ENCODE results near the gene DCAF7.

Gene DCAF7

GRCh38 chr17:63588797-63589196, 38.5 kb downstream of the DCAF7 start:
- no peak for DNase-seq (ENCODE audit: low read depth in 2 of 2)

DNA sequence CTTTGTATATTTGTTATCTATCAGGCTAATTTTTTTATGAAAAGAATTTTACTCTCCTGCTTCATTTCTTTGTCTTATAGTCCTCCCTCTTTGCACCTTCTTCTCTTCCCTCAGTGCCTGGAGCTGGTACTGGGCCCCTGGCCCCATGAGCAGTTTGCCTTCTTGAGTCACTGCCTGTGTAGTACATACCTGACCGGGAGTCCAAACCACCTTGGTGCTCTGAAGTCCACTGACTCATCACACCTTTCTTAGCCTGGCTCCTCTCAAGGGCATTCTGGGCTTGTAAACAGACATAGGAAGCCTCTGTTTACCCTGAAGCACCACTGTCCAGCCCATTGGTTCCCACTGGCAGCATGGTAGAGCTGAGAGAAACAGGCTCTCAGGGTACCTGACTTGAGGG, 39.4 kb downstream of the DCAF7 start:
- DNase-seq (ENCODE audit: low read depth in 2 of 2), result no peak

- DNase-seq (ENCODE audit: low read depth in 2 of 2), result no peak
Observed at GRCh38 chr17:63592797-63593196, 42.5 kb downstream of the DCAF7 start.

DNA sequence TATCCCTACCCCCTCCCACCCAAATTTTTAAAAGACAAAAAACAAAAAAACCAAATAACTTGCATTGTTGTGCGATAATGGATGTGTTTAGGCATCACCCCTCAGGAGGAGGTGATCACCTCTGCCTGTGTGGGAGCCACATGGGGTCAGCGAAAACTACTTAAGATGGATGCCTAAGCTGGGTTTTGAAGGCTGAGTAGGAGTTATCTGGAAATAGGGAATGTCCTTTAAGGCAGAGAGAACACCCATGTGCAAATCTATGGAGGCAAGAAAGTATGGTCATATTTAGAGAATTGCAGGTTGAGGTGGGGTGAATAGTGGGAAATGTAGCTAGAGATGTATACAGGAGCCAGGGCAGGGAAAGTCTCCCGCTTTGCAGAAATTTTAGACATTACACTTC, 44.9 kb downstream of the DCAF7 start:
- DNase-seq (ENCODE audit: low read depth in 2 of 2), result no peak

DNA sequence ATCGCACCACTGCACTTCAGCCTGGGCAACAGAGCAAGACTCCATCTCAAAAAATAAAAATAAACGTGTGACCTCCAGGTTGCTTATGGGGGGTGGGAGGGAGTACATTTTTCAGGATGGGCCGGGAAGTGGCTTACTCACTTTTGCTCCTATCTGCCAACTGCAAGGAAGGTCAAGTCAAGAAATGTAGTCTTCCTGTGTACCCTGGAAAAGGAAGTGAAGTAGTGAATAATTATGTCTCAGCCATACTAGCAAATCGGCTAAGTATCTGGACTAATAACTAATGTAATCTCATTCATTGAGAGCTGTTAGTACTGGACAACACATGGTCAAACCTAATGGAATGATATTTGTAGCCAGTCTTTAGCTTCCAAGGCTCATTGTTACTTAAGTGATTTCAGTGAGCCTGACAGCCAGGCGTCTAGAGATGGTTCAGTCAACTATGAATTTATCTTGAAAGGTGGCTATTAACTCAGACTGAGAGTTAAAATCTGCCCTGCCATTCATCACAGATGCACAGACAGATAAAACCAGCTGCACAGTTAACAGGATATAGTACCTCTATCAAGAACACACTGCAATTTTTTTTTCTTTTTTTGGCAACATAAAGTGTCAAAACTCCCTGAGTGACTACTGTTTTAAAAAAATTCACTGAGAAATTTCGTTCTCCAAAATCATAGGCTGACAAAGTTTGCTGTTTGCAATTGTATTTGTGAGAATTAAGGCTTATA, 46.7 kb downstream of the DCAF7 start:
- no peak for DNase-seq (ENCODE audit: low read depth in 2 of 2)

DNA sequence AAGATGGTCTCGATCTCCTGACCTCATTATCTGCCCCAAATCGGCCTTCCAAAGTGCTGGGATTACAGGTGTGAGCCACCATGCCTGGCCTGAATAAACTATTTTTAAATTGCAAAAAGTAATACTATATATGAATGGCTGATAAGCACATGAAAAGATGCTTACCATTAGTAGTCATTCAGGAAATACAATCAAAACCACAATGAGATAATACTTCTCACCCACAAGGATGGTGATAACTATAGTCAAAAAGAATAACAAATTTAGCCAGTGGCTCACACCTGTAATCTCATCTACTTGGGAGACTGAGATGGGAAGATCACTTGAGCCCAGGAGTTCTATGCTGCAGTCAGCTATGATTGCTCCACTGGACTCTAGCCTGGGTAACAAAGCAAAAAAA, 48.0 kb downstream of the DCAF7 start:
- no peak for DNase-seq (ENCODE audit: low read depth in 2 of 2)

- DNase-seq (ENCODE audit: low read depth in 2 of 2), result peak; percentile 64 to 78
Observed at GRCh38 chr17:63600569-63601438, 50.5 kb downstream of the DCAF7 start, which contains the start of gene TACO1. Gene TACO1, plus strand, starts transcription at chr17:63600895. Its CDS starts 189 bp downstream, at chr17:63601084.

DNA sequence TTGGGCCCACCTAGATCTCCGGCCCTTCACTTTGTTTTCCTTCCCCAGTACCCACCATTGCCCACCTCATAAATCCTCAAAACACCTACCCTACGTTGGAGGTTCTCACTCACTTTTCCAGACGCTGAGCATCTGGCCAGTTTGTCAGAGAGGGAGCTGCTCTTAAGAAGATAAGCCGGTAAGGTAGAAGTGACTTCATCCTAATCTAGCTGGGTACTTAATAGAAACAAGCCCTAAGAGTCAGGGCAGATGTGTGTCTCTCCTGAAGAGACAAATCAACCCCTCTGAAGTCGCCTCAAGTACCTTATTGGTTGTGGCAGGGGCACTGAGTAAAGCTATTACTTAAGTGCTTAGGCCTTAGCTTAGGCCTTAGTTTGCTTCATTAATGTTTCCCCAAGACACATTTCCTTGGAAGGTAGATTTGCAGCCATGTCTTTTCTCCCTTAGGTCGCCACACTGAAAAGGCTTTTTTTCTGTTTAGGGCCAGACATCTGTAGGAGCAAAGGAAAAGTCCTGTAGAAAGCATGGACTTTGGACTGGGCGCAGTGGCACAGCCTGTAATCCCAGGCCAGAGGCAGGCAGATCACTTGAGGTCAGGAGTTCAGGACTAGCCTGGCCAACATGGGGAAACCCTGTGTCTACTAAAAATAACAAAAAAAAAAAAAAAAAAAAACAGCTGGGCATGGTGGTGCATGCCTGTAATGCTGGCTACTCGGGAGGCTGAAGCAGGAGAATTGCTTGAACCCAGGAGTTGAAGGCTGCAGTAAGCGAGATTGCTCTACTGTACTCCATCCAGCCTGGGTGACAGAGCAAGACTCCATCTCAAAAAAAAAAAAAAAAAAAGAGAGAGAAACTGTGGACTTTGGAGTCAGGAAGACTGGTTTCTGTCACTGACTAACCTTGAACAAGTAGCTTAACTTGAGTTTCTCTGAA, 51.4 kb downstream of the DCAF7 start:
- no peak for DNase-seq (ENCODE audit: low read depth in 2 of 2)

GRCh38 chr17:63609816-63610573, 59.7 kb downstream of the DCAF7 start:
- no peak for DNase-seq (ENCODE audit: low read depth in 2 of 2)

GRCh38 chr17:63610854-63611253, 60.6 kb downstream of the DCAF7 start:
- no peak for DNase-seq (ENCODE audit: low read depth in 2 of 2)

DNA sequence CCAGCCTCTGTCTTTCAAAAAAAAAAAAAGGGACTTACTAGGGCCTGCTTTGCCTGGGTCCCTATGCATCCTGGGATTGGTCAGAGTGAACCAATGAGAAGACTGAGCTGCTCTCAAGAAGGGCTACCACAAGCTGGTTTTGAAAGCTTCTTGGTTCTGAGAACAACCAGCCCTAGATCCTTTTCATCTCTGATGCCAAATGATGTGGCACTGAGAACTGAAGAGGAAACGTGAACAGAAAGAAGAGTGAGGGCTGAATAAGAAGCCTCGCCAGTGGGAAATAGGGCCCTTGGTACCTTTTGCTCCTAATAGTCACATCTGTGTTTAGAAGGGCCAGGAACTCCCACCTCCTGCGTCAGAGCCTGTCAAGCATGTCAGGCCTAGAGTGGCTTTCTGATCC, 61.1 kb downstream of the DCAF7 start:
- no peak for DNase-seq (ENCODE audit: low read depth in 2 of 2)

DNA sequence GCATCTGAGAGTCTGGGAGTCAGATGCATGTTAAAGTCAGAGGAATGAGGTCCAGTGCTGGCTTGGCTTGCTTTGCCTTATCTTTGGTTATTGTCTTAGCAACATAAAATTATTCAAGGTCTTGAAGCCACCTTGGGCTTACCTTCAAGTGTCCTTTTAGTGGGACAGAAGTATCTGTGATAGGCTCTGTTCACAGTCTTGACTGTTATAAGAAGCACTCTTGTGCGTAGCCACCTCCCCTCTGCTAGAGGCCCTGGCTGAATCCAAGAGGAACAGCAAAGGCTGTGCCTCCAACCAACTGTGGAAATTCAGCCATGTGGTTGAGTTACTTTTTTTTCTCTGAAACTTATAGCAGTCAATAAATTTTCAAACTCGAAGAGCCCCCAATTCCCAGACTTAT, 63.4 kb downstream of the DCAF7 start:
- DNase-seq (ENCODE audit: low read depth in 2 of 2), result no peak

GRCh38 chr17:63621229-63621683, 71.0 kb downstream of the DCAF7 start:
- DNase-seq (ENCODE audit: low read depth in 2 of 2), result no peak

GRCh38 chr17:63621684-63622573, 71.7 kb downstream of the DCAF7 start, which contains the start of gene MAP3K3:
Gene MAP3K3, plus strand, starts transcription at chr17:63622417. Its CDS starts 343 bp downstream, at chr17:63622760.
- DNase-seq (ENCODE audit: low read depth in 2 of 2), result peak; percentile 94 to 96

- peak; percentile 17 to 47 for DNase-seq (ENCODE audit: low read depth in 2 of 2)
Observed at GRCh38 chr17:63622574-63623390, 72.5 kb downstream of the DCAF7 start.

DNA sequence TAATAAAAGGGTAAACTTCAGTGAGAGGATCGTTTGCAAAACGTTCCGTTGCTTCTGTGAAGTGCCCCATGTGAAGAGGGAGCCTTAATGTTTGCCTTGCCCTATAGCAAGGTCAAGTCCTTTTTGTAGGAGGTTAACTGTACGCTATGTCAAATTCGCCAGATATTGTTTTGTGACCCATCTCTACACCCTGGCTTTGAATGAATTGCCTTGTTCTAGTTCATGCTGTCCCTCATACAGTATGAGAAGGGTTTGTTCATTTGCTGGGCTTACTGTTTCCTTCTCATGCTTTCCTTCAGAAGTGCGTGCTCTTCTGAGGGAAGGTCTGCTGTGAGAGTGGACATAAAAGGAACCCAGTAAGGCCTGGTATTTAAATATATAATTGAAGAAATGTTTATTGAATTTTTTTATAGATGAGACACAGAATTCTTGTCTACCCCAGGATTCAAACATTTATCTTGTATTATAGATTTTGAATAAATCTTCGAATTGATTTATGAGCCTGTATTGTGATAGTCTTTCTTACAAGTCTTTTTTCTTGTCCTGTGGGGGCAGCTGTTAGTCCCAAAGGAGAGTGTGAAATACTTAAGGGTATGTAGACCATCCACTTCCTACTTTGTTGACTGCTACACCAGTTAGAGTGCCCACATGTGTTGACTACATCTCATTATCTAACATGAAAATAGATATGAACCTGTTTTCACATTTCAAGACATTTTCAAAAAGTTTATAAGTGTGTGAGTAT, 73.7 kb downstream of the DCAF7 start:
- DNase-seq (ENCODE audit: low read depth in 2 of 2), result no peak

DNA sequence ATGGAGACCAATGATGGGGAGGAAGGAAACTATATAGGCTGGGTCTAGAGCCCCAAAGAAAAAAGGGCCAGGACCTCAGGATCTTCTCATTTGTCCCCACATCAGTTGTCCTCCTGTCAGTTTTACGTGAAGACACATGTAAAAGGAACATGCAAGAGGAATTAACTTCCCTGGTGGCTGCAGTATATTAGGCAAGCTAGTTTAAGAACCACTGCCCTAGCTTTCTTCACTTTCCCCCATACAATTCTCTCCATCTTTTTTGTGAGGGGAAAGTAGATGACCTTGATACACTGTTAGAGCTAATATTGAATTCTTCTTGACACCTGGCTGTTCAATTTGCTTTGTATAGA, 74.2 kb downstream of the DCAF7 start:
- no peak for DNase-seq (ENCODE audit: low read depth in 2 of 2)

DNA sequence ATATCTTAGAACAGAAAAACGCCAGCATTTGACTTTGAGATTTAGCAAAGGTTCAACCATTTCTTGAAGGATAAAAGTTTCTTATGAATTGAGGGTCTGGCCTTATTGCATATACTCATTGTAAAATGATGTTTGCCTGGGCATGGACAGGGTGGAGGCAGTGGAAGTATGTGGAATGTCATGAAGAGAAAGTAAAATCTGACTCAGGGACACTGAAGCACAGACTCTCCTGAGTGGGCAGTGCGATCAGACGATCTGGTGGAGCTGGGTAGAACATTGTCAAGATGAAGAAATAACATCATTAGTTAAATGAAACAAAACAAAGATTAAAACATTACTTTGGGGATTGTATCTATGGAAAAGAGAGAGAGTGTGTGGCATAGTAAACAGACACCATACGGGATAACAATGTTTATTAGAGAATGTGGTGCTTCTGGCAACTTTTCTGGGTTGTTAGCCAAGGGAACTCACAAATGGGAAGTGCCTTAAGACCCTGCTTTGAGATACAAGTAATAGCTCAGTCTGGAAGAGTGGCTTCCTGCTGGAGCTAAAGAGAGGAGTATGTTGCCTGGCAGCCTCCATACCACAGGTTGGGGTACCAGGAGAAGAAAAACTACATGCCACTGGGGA, 76.4 kb downstream of the DCAF7 start:
- DNase-seq (ENCODE audit: low read depth in 2 of 2), result no peak

Measured in stimulated activated CD4-positive, alpha-beta T cell treated with anti-CD3 and anti-CD28 coated beads, Interleukin-12 subunit alpha, Interleukin-12 subunit beta, amount 100 ng/mL, for 24 hours (primary cell).